ENCODE measurements around the gene ACOT2.

The ACOT2 gene

GRCh38 chr14:73623504-73624054, 54.6 kb downstream of the ACOT2 start:
- H3K27me3 ChIP-seq (ENCODE audit: low read depth, low read length) = no peaks in the 10 kb centered on the region
- no peaks in the 10 kb centered on the region for H3K36me3 ChIP-seq (ENCODE audit: control insufficient read depth in 1 of 2, insufficient read depth in 2 of 2, low read length in 2 of 2)
- no peak overlapping the region for H3K4me3 ChIP-seq (ENCODE audit: low read depth in 1 of 2, low read length in 2 of 2)
- no peaks in the 10 kb centered on the region for H3K4me1 ChIP-seq (ENCODE audit: control insufficient read depth in 1 of 2, insufficient read depth in 2 of 2, low read length in 2 of 2)
- no peaks in the 10 kb centered on the region for H3K9me3 ChIP-seq (ENCODE audit: control insufficient read depth in 1 of 2, low read length in 2 of 2)
- H3K27ac ChIP-seq (ENCODE audit: low read length) = no peak overlapping the region

Measured in muscle layer of duodenum (tissue), 2 donors.